ENCODE data around the gene MAGI3.
"Not testable (repeated sequence)": the region's sequence is repeated elsewhere in the genome, so short reads cannot be mapped to it uniquely, and the experiment has no call there.

MAGI3 gene

DNA sequence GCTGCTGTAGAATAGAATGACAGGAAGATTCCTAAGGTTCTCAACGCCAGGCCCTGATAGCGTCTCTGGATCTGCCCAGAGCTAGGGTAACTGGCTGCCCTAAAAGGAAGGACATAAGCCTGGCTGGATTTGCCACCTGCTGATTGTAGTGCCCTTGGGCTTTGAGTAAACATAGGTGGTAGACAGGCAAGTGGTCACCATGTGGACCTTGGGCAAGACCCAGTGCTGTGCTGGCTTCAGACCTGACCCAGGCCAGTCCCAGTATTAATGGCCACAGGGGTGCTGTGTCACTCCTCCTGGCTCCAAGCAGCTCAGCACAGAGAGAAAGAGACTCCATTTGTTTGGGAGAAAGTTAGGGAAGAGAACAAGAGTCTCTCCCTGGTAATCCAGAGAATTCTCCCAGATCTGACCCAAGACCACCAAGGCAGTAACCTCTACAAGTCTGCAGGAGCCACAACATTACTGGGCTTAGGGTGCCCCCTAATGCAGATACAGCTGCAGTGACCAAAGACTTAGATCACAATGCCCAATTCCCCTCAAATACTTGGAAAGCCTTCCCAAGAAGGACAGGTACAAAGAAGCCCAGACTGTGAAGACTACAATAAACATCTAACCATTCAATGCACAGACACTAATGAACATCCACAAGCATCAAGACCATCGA, 324.4 kb downstream of the MAGI3 start:
- no peak for DNase-seq

DNA sequence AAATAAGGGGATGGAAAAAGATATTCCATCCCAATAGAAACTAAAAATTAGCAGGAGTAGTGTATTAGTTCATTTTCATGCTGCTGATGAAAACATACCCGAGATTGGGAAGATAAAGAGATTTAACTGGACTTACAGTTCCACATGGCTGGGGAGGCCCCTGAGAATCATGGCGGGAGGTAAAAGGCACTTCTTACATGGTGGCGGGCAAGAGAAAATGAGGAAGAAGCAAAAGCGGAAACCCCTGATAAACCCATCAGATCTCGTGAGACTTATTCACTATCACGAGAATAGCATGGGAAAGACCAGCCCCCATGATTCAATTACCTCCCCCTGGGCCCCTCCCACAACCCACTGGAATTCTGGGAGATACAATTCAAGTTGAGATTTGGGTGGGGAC, 327.2 kb downstream of the MAGI3 start:
- not testable (repeated sequence) for DNase-seq

DNA sequence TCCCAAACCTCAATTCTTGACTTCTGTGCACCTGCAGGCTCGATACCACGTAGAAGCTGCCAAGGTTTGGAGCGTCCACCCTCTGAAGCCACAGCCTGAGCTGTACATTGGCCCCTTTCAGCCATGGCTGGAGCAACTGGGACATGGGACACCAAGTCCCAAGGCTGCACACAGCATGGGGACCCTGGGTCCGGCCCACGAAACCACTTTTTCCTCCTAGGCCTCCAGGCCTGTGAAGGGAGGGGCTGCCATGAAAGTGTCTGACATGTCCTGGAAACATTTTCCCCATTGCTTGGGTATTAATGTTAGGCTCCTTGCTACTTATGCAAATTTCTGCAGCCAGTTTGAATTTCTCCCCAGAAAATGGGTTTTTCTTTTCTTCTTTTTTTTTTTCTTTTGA, 328.3 kb downstream of the MAGI3 start:
- DNase-seq: not testable (repeated sequence)

DNA sequence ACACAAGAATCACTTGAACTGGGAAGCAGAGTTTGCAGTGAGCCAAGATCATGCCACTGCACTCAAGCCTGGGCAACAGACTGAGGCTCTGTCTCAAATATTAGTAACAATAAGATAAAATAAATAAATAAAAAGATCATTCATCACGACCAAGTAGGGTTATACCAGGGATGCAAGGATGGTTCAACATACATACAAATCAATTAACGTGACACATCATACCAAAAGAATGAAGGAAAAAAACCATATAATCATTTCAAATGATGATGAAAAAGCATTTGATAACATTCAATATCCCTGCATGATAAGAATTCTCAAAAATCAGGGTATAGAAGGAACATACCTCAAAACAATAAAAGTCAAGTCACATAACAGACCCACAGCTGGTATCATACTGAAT, 330.7 kb downstream of the MAGI3 start:
- no peak for DNase-seq

DNA sequence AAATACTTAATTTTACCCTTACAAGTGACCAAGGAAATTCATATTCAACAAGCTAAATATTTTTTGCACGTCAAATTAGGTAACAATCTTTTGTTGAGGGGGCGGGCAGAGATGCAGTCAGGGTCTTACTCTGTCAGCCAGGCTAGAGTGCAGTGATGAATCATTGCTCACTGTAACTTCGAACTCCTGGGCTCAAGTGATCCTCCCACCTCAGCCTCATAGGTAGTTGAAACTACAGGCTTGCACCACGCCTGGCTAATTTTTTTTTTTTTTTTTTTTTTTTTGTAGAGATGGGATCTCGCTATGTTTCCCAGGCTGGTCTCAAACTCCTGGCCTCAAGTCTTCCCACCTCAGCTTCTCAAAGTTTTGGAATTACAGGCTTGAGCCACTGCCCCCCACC, 342.5 kb downstream of the MAGI3 start:
- no peak for DNase-seq

DNA sequence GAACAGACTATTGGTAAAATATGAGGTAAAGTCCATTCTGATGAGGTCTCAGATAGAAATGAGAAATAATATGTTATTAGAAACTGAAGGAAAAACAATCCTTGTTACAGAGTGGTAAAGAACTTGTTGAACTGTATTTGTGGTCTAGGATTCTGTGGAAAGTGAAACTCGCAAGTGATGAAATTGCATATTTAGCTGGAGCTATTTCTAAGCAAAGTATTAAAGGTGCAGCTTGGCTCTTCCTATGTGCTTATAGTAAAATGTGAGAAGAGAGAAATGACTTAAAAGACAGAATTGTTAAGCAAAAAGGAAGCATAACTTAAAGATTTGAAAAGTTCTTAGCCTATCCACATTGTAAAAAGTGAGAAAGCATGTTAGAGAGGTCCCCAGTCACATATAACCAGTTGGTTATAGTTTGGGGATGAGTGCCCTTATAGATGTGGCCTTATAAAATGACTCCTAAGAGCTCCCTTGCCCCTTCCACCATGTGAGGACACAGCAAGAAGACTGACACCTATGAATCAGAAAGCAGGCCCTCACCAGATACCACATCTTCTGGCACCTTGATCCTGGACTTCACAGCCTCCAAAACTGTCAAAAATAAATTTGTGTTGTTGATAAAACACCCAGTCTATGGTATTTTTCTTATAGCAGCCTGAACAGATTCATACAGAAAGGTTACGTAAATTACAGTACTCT, 344.2 kb downstream of the MAGI3 start:
- no peak for DNase-seq

Measured in DMS 273 treated with DMSO at 0.1 percent for 48 hours (cell line).